Measurements from ENCODE around the gene VWA8.

VWA8 gene

GRCh38 chr13:41520016-41520659 lies 440.8 kb downstream of the VWA8 start:
- H3K27ac ChIP-seq = no peak overlapping the region
- no peak for TF ChIP-seq ZFX (IDR thresholded peaks at IDR 0.05)
- no peak for TF ChIP-seq CTCF (conservative IDR thresholded peaks at IDR 0.05)

All from C4-2B (cell line).